AG09319 (cell line): ENCODE results near the gene VIL1.

Experiments
- DNase-seq: peaks from one replicate; pipeline ENCODE4 v3.0.0-alpha.2; 2010; ENCODE audit warnings: low read depth; ENCODE audit errors: extremely low read depth
- TF ChIP-seq, protein P1 (sequence below): IDR thresholded peaks from 2 replicates; pipeline ENCODE4 v1.5.1; 2011; ENCODE audit warnings: low read depth, mild to moderate bottlenecking, inconsistent platforms, low read length, moderate library complexity

The VIL1 gene

GRCh38 chr2:218447072-218447471 is 28.1 kb downstream of the VIL1 start:
- TF ChIP-seq, protein P1, sequence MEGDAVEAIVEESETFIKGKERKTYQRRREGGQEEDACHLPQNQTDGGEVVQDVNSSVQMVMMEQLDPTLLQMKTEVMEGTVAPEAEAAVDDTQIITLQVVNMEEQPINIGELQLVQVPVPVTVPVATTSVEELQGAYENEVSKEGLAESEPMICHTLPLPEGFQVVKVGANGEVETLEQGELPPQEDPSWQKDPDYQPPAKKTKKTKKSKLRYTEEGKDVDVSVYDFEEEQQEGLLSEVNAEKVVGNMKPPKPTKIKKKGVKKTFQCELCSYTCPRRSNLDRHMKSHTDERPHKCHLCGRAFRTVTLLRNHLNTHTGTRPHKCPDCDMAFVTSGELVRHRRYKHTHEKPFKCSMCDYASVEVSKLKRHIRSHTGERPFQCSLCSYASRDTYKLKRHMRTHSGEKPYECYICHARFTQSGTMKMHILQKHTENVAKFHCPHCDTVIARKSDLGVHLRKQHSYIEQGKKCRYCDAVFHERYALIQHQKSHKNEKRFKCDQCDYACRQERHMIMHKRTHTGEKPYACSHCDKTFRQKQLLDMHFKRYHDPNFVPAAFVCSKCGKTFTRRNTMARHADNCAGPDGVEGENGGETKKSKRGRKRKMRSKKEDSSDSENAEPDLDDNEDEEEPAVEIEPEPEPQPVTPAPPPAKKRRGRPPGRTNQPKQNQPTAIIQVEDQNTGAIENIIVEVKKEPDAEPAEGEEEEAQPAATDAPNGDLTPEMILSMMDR, result no peak
- no peak for DNase-seq

- TF ChIP-seq, protein P1, result no peak
- no peak for DNase-seq
Observed at GRCh38 chr2:218448934-218449333, 30.0 kb downstream of the VIL1 start.

DNA sequence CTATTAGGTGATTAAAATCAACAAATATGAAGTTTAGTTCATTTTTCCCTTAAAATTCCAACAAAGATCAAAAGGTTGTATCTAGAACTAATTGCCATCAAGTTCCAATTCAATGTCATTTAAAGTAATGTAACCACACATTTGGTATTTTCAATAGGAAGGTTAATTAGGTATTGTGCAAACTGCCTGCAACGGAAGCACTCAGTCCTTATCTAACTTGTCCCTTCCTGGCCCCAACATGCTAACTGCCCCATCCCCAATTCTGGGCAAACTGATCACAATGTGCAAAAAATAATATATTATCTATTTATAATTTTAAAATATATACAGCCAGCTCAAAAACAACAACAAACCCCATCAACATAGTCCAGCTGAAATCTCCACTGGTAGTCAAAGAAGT is 33.2 kb downstream of the VIL1 start:
- no peak for DNase-seq
- TF ChIP-seq, protein P1, result no peak

DNA sequence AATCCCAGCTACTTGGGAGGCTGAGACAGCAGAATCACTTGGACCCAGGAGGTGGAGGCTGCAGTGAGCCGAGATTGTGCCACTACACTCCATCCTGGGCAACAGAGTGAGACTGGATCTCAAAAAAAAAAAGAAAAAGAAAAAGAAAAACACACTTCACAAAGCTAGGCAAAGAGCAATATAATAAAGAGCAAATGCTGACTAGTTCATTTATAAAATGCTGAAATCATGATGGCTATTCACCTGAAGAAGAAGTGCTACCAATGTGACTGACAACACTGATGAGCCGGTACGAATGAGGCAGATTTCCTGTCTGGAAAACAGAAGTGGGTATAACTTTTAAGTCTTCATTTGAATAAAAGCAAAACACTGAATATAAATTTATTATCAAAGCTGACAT is 37.9 kb downstream of the VIL1 start:
- TF ChIP-seq, protein P1, result no peak
- no peak for DNase-seq

DNA sequence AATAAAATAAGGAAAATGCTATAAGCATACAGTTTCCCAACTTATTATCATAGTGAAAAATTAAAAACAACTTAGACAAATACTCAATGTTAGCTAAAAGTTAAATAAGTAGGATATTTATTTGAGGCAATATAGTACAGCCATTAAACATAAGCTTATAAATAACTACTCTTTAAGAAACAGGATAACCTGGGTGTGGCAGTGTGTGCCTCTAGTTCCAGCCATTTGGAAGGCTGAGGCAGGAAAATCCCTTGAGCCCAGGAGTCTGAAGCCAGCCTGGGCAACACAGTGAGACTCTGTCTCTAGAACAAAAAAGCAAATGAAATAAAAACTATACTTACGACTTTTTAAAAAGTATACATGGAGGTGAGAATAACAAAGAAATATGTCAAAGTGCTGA is 39.7 kb downstream of the VIL1 start:
- TF ChIP-seq, protein P1, result no peak
- DNase-seq, result no peak

- peak; percentile 3 for DNase-seq
- TF ChIP-seq, protein P1, result peak; percentile 34
Observed at GRCh38 chr2:218465987-218466633, 47.2 kb downstream of the VIL1 start.

DNA sequence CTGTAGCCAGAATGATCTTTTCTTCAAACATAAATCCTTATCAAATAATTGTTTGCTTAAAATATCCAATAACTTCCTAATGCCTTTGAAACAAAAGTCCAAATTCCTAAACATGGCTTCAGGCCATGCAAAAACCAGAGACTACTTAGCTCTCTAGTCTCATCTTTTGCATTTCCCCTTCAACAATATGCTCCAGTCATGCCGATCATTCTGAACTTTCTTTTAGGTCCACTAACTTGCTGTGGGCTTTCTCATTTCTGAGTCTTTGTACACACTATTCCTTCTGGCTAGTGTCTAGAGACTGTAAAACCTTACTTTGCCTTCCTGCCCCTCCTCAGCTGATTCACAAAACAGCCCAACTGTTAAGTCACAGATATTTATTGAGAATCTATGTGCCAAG is 51.5 kb downstream of the VIL1 start:
- no peak for DNase-seq
- TF ChIP-seq, protein P1, result no peak
